Esophagus (tissue), 2 donors: ENCODE results near the gene PYGO1. TPM values are rescaled to one million over a fixed set of nuclear protein-coding genes. Genes with fewer than 3 reads are reported as not detected.
"Not testable (repeated sequence)": the region's sequence is repeated elsewhere in the genome, so short reads cannot be mapped to it uniquely, and the experiment has no call there.

Experiments used
- H3K27ac ChIP-seq, 2 donors: one replicate each; pipeline ENCODE4 v1.5.1; 2013; ENCODE audit warnings: low read depth in 2 of 2, mild to moderate bottlenecking in 2 of 2, inconsistent platforms in 1 of 2, low read length in 1 of 2, moderate library complexity in 1 of 2
- H3K27me3 ChIP-seq, 2 donors: one replicate each; pipeline ENCODE4 v1.6.1; 2013; ENCODE audit warnings: low read length in 2 of 2, control low read depth in 1 of 2, mild to moderate bottlenecking in 1 of 2; ENCODE audit not compliant: insufficient read depth in 2 of 2, control insufficient read depth in 1 of 2
- H3K36me3 ChIP-seq, 2 donors: one replicate each; pipeline ENCODE4 v1.6.1; 2013; ENCODE audit warnings: low read length in 1 of 2; ENCODE audit not compliant: control insufficient read depth in 2 of 2, insufficient read depth in 2 of 2
- H3K4me1 ChIP-seq, 2 donors: one replicate each; pipeline ENCODE4 v1.6.1; 2013; ENCODE audit warnings: low read length in 1 of 2; ENCODE audit not compliant: control insufficient read depth in 2 of 2, insufficient read depth in 2 of 2
- H3K4me3 ChIP-seq, 2 donors: one replicate each; pipeline ENCODE4 v1.5.1; 2013; ENCODE audit warnings: low read length in 2 of 2, mild to moderate bottlenecking in 2 of 2, low read depth in 1 of 2, moderate library complexity in 1 of 2
- H3K9me3 ChIP-seq, 2 donors: one replicate each; pipeline ENCODE4 v1.6.1; 2013; ENCODE audit warnings: mild to moderate bottlenecking in 2 of 2, low read depth in 1 of 2, low read length in 1 of 2, moderate library complexity in 1 of 2; ENCODE audit not compliant: control insufficient read depth in 2 of 2, insufficient read depth in 1 of 2
- WGBS, 2 donors: extraction: QIAGEN DNeasy Blood & Tissue Kit; methylation state at CpG; one replicate each; pipeline ENCODE4 v1.1.7; 2013; 5-methylcytosine and 5-hydroxymethylcytosine counted together
- polyA plus RNA-seq, 2 donors: library from polyadenylated mRNA; stranded (reverse); fragments of 200-250 nt; gene quantifications; one replicate each; pipeline ENCODE4 v1.2.3, GENCODE V29; 2013
- donor health status: healthy with polysubstance abuse.
- donor health status: Bipolar disorder and iron deficiency.

The PYGO1 gene
- polyA plus RNA-seq, 2 donors, result 0.62 to 0.65 TPM

DNA sequence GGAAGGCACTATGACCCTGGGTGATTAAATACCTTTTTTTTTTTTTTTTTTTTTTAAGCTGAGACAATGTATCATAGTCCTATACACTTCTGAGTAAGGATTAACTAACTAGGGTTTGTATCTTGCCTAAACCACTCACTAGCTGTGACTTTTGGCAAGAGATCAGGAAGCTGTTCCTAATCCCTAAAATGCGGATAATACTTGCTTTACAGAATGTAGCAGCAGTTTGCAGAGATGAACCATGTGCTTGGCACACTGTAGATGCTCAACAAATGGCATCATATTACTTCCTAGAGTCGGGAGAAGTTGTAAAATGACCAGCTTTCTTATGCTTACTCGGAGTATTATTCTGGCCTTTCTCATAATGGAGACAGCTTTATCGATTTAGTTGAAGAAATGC is 25.6 kb upstream of the PYGO1 start:
- no peak overlapping the region for H3K4me3 ChIP-seq
- no peaks in the 10 kb centered on the region for H3K27me3 ChIP-seq
- H3K36me3 ChIP-seq, result no peaks in the 10 kb centered on the region
- H3K9me3 ChIP-seq, result no peaks in the 10 kb centered on the region
- H3K4me1 ChIP-seq, result no peaks in the 10 kb centered on the region
- 77% methylated on average over 4 of the region's 4 CpGs for WGBS, 2 donors
- H3K27ac ChIP-seq, result no peak overlapping the region

- no peaks in the 10 kb centered on the region for H3K4me1 ChIP-seq
- H3K27ac ChIP-seq, result no peak overlapping the region
- WGBS, 2 donors, result 87 to 95% methylated on average over 5 of the region's 5 CpGs
These were observed 18.1 kb upstream of the PYGO1 start for GRCh38 chr15:55606214-55606613.

GRCh38 chr15:55601374-55601773 is 13.2 kb upstream of the PYGO1 start:
- H3K27me3 ChIP-seq, result no peaks in the 10 kb centered on the region
- no peak overlapping the region for H3K4me3 ChIP-seq
- no peaks in the 10 kb centered on the region for H3K36me3 ChIP-seq
- no peaks in the 10 kb centered on the region for H3K9me3 ChIP-seq
- WGBS, 2 donors, result 84 to 90% methylated on average over 5 of the region's 5 CpGs
- H3K4me1 ChIP-seq, result no peaks in the 10 kb centered on the region
- H3K27ac ChIP-seq, result no peak overlapping the region

More at GRCh38 chr15:55606214-55606613, 18.1 kb upstream of the PYGO1 start:
- no peaks in the 10 kb centered on the region for H3K9me3 ChIP-seq
- H3K27me3 ChIP-seq, result no peaks in the 10 kb centered on the region
- no peaks in the 10 kb centered on the region for H3K36me3 ChIP-seq
- no peak overlapping the region for H3K4me3 ChIP-seq

GRCh38 chr15:55599439-55599838 is 11.3 kb upstream of the PYGO1 start:
- no peaks in the 10 kb centered on the region for H3K4me1 ChIP-seq
- 89 to 91% methylated on average over 3 of the region's 3 CpGs for WGBS, 2 donors
- H3K36me3 ChIP-seq, result no peaks in the 10 kb centered on the region
- H3K27ac ChIP-seq, result no peak overlapping the region
- H3K9me3 ChIP-seq, result no peaks in the 10 kb centered on the region
- no peak overlapping the region for H3K4me3 ChIP-seq
- H3K27me3 ChIP-seq, result no peaks in the 10 kb centered on the region

DNA sequence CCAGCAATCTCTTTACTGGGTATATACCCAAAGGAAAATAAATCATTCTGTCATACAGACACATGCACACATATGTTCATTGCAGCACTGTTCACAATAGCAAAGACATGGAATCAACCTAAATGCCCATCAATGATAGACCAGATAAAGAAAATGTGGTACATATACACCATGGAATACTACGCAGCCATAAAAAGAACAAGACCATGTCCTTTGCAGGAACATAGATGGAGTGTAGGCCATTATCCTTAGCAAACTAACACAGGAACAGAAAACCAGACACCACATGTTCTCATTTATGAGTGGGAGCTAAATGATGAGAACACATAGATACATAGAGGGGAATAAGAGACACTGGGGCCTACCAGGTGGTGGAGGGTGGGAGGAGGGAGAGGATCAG is 4.9 kb upstream of the PYGO1 start:
- H3K4me1 ChIP-seq, H3K9me3 ChIP-seq, H3K27me3 ChIP-seq, H3K4me3 ChIP-seq, H3K27ac ChIP-seq, H3K36me3 ChIP-seq: not testable (repeated sequence)
- 97 to 100% methylated on average over 1 of the region's 1 CpG for WGBS, 2 donors

GRCh38 chr15:55590788-55591187 is 2.6 kb upstream of the PYGO1 start:
- Histone ChIP-seq H3K9me3 (no peaks in the 10 kb centered on the region), H3K4me1 (no peaks in the 10 kb centered on the region), H3K4me3 (no peak overlapping the region), H3K27ac (no peak overlapping the region), H3K27me3 (no peaks in the 10 kb centered on the region), H3K36me3 (no peaks in the 10 kb centered on the region)
- WGBS, 2 donors, result 70 to 72% methylated on average over 3 of the region's 3 CpGs

DNA sequence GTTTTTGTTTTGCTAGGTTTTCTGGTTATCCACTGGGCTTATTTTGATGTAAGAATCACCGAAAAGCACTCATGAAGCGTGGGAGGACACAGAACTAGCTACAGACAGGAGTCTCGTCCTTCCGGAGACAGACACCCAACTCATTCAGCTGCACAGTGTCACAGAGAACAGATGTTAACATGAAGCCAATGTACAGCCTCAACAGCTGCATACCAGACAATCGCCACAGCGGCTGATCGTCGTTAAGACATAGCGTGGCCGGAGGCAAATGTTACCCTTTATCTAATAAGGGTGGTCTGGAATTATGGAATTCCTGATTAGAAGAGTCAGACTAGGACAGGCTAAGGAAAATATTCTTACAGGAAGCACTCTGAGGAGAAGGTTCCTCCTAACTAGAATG is 1.1 kb upstream of the PYGO1 start:
- H3K9me3 ChIP-seq, result no peaks in the 10 kb centered on the region
- no peak overlapping the region for H3K4me3 ChIP-seq
- no peaks in the 10 kb centered on the region for H3K4me1 ChIP-seq
- no peak overlapping the region for H3K27ac ChIP-seq
- 85 to 87% methylated on average over 10 of the region's 10 CpGs for WGBS, 2 donors
- H3K27me3 ChIP-seq, result no peaks in the 10 kb centered on the region
- H3K36me3 ChIP-seq, result no peaks in the 10 kb centered on the region

DNA sequence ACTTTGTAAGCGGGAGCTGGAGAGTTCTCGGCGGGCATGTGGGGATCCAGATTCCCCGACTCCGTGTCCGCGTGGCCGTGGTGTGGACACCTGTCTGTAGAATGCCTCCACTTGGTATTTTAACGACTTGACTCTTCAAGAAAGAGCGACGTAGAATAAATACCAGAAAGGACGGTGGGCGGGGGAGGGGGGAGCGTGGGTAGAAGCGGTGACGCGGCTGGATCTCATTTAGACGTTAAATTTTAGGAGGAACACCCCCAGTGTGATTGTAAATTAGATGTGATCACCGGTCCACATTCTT is 620 bp upstream of the PYGO1 start:
- H3K27me3 ChIP-seq, result no peaks in the 10 kb centered on the region
- no peaks in the 10 kb centered on the region for H3K36me3 ChIP-seq
- peak overlapping the region; percentile 69 to 83 for H3K27ac ChIP-seq
- no peaks in the 10 kb centered on the region for H3K9me3 ChIP-seq
- 9 to 11% methylated on average over 19 of the region's 19 CpGs for WGBS, 2 donors
- H3K4me1 ChIP-seq, result no peaks in the 10 kb centered on the region
- H3K4me3 ChIP-seq, result peak overlapping the region; percentile 60 to 73

GRCh38 chr15:55587321-55588069 is 650 bp downstream of the PYGO1 start:
- Histone ChIP-seq H3K27me3 (no peaks in the 10 kb centered on the region), H3K36me3 (no peaks in the 10 kb centered on the region), H3K4me1 (no peaks in the 10 kb centered on the region), H3K4me3 (peak overlapping the region; percentile 60 to 73), H3K9me3 (no peaks in the 10 kb centered on the region), H3K27ac (peak overlapping the region; percentile 53 to 83)
- WGBS, 2 donors, result 5 to 6% methylated on average over 63 to 65 of the region's 65 CpGs

DNA sequence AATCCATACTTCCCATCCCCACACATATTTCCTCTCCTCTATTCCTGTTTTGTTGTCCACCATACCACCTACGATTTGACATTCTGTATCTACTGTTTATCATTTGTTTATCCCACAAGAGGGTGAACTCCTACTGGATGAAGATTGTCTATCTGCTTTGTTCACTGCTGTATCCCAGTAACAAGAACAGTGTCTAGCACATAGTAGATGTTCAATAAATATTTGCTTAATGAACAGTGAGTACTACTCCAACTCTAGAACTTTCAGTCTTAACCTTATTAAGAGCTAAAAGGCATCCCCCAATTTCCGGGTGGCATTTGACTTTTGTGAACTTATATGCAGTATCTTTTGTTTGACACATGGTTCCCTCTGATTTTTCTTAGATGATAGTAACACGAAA is 1.3 kb downstream of the PYGO1 start:
- WGBS, 2 donors, result 59 to 76% methylated on average over 3 of the region's 3 CpGs
- Histone ChIP-seq H3K4me1 (no peaks in the 10 kb centered on the region), H3K27ac (no peak overlapping the region), H3K9me3 (no peaks in the 10 kb centered on the region), H3K36me3 (no peaks in the 10 kb centered on the region), H3K27me3 (no peaks in the 10 kb centered on the region), H3K4me3 (peak overlapping the region in 1 of 2 donors; percentile 73)
